Stimulated activated CD8-positive, alpha-beta memory T cell treated with anti-CD3 and anti-CD28 coated beads, Interleukin-7, amount 100 ng/mL, for 1 hour (primary cell): ENCODE results near the gene SLAMF7.
"Not testable (repeated sequence)": the region's sequence is repeated elsewhere in the genome, so short reads cannot be mapped to it uniquely, and the experiment has no call there.

Experiments used
- DNase-seq, 2 donors: peaks; one replicate each; pipeline ENCODE4 v3.0.0-alpha.2; 2020; ENCODE audit warnings: low read depth in 2 of 2

SLAMF7 gene, protein sequence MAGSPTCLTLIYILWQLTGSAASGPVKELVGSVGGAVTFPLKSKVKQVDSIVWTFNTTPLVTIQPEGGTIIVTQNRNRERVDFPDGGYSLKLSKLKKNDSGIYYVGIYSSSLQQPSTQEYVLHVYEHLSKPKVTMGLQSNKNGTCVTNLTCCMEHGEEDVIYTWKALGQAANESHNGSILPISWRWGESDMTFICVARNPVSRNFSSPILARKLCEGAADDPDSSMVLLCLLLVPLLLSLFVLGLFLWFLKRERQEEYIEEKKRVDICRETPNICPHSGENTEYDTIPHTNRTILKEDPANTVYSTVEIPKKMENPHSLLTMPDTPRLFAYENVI

DNA sequence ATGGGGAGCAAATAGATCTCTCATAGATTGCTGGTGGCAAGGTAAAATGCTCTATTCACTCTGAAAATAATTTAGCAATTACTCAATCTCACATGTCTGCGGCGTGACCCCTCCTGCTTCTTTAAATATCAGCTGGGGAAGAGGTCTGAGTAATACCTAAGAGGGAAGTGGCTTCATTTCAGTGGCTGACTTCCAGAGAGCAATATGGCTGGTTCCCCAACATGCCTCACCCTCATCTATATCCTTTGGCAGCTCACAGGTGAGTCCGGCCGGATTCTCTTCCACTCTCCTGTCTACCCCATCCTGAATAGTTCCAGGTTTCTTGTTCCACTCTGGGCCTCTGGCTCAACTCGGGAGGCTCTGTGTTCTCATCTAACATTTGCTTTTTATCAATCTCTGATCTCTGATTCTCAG, at the start of gene SLAMF7:
TSS of gene SLAMF7 (plus strand) at position 150 of the 414 bp plus-strand sequence. CDS start at position 205, 55 bp downstream.
- DNase-seq, result peak; percentile 18 to 34

DNA sequence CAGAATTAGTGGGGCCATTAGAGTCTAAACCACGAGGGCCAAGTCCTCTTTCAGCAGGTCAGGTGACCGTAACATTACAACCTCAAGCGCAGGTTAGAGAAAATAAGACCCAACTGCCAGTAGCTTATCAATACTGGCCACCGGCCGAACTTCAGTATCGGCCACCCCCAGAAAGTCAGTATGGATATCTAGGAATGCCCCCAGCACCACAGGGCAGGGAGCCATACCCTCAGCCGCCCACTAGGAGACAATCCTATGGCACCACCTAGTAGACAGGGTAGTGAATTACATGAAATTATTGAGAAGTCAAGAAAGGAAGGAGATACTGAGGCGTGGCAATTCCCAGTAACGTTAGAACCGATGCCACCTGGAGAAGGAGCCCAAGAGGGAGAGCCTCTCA, 46.7 kb upstream of the SLAMF7 start:
- not testable (repeated sequence) for DNase-seq

DNA sequence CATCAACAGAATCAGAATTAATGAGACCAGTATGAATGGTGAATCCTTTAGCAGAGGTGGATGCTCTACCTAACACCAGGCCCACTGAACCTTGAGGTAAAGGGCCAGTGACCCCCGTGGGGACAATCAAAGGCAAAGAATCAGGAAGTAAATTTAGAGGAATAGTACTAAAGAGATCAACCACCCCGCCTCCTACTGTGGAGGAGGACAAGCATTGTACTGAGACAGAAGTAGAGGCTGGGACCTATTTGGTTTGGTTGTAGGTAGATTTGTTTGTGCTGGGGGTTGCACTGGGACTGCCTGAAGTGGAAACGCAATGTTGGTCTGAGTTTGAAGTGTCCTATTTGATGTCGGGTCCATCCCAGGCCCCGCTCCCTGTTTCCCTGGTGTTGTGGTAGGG, 36.9 kb upstream of the SLAMF7 start:
- DNase-seq, result no peak

DNA sequence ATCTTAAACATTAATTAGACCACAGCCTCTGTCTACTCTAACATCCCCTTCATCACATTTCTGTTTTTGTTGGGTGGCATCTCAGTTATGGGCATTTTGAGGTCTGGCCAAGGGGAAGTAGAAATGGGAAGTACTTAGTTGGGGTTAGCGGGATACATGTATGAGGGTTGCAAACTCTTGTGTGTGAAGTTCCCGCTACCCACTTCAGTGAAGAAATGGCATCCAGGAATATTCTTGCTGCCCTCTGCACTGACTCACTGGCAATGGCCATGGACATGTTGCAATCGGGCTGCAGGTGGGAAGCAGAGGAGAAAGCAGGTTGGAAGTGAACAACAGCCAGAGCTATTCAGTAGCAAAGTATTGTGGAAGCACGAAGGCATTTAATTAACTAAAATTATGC, 34.8 kb upstream of the SLAMF7 start:
- no peak for DNase-seq

- not testable (repeated sequence) for DNase-seq
These were observed 33.8 kb upstream of the SLAMF7 start for GRCh38 chr1:160705212-160705621.

- no peak for DNase-seq
These were observed 33.3 kb upstream of the SLAMF7 start for GRCh38 chr1:160705742-160706141.

DNA sequence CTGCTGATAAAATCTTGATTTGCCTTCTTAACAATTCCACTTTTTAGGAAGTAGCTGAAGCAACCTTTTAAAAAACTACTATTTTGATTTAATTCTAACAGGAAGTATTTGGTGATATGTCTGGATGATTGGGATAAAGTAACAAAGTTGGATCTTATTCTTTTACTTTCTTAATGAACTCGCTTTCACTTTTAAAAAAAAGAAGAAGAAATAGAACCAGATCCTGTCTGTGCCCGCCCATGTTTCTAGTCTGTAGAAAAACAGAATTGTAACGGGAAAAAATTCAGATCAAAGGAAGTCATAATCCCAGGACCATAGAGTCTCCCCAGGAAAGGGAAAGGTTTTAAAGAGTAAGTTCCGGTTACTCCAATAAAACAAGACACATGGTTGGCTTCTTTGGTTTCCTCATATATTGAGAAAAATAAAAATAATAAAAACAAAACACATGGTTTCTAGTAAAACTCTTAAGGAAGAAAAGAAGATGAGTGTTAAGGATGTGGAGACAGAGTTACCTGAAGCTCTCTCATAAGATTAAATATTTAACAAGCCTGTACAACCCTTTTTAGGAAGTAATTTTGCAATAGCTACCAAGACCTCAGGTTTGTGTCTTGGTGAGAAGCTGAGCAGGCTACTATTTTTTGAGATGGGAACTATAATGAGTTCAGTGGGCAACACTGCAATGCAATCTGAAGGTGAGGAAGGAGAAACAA, 32.4 kb upstream of the SLAMF7 start:
- DNase-seq, result no peak

DNA sequence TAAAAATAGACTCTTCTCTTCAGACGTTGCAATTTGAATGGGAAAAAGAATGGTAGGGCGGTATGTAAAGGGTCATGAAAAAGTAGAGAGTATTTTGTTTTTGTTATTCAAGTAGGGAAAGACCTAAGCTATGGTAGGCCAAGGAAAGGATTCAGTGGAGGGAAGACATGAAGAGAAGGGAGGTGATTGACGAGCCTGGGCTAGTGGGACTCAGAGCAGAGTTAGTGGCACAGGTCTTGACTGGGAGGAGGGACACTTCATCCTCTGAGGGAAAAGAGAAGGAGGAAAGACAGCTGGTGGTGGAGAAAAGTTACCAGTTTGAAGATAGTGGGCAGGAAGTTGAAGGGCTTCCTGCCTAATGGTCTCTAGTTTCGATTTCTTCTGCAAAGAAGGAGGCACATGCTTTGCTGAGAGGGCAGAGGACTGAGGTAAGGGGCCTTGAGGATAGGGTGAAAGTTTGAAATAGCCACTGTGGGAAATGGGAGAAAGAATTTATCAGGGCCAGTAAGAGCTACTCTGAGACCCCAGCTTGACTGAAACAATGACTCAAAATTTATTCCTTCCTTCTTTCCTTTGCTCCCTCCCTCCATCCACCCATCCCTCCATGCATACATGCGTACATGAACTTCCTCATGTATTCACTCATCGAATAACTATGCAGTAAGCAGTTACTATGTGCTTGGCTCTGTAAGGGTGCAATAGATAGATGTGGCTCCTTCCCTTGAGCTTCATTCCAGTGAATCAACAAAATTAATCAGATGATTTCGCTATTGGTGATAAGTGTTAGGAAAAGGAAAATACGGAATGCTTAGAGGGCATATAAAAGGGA, 31.6 kb upstream of the SLAMF7 start:
- no peak for DNase-seq

DNA sequence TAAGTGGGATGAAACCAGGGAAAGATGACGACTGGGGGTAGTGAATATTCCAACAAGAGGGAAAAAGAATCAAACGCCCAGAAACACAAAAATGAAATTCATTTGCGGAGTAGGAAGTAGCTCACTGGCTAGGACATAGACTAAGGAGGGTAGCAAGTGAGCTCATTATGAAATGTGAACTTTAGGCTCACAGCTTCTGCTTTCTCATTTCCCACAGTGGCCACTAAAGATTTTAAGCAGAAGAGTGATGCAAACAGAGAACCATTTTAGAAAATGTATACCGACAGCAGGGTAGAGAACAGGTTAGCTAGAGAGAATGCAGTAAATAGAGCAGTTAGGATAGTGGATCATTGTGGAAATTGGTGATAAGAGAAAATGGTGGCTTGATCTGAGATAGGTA, 30.9 kb upstream of the SLAMF7 start:
- DNase-seq, result no peak

GRCh38 chr1:160708801-160709200, 30.2 kb upstream of the SLAMF7 start:
- no peak for DNase-seq

DNA sequence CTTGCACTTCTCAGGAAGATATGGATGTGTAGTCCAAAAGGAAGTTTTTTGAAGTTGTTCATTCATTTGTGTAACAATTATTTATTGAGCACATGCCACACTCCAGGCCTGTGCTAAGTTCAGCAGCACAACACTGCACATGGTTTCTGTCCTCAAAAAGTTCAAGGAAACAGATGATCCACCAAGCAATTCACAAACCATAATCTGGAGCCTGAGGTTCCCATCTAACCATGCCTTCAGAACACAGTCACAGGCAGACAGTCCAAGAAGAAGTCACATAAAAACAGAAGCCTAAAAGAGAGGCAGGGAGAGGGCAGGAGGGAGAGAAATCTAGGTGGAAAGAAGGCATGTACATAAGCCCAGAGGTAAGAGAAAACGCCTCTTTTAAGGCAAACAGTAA, 29.3 kb upstream of the SLAMF7 start:
- no peak for DNase-seq

- DNase-seq, result no peak
These were observed 28.4 kb upstream of the SLAMF7 start for GRCh38 chr1:160710517-160711252.

- DNase-seq, result no peak
These were observed 27.8 kb upstream of the SLAMF7 start for GRCh38 chr1:160711276-160711601.

GRCh38 chr1:160711602-160712311, 27.3 kb upstream of the SLAMF7 start, which contains the start of gene CD48:
TSS of gene CD48 (minus strand) at chr1:160711822. CDS start at chr1:160711763, 59 bp downstream.
- peak in 1 of 2 donors; percentile 15 for DNase-seq

DNA sequence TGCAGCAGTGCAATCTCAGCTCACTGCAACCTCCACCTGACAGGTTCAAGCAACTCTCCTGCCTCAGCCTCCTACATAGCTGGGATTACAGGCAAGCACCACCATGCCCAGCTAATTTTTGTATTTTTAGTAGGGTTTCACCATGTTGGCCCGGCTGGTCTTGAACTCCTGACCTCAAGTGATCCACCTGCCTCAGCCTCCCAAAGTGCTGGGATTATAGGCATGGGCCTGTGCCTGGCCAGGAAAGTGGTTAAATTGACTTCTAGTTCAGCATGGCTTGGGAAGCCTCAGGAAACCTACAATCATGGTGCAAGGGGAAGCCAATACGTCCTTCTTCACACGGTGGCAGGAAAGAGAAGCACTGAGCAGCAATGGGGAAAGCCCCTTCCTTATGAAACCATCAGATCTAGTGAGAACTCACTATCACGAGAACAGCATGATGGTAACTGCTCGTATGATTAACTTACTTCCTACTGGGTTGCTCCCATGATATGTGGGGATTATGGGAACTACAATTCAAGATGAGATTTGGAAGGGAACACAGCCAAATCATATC, 26.4 kb upstream of the SLAMF7 start:
- not testable (repeated sequence) for DNase-seq

DNA sequence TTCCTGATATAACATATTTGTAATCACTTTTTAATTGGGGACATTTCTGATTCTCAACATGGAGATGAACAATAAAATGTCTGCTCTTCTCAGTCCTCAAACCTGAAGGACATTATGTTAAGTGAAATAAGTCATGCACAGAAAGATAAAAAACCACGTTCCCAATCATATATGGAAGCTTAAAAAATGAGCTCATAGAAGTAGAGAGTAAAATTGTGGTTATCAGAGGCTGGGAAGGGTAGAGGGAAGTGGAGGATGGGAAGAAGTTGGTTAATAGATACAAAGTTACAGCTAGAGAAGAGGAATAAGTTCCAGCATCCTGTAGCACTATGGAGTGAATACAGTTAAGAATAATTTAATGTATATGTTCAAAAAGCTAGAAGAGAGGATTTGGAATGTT, 25.9 kb upstream of the SLAMF7 start:
- DNase-seq, result no peak

- DNase-seq, result not testable (repeated sequence)
These were observed 24.9 kb upstream of the SLAMF7 start for GRCh38 chr1:160714034-160714648.

DNA sequence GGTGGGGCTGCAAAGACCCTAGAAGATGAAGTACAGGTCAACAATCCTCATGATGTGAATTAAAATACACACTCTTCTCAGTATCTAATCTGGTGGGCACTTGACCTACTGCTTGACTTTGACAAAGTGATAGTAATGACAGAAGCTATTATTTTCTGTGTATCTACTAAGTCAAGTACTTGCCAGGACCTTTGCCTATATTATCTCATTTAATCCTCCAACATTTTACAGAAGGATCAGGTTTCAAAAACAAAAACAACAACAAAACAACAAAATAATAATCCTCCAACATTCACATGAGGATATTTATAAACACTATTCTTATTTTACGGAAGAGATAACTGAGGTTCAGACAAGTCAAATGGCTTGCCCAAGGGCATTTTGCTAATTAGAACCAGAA, 23.0 kb upstream of the SLAMF7 start:
- DNase-seq, result no peak

GRCh38 chr1:160717306-160717705, 21.7 kb upstream of the SLAMF7 start:
- DNase-seq, result no peak

GRCh38 chr1:160718210-160718609, 20.8 kb upstream of the SLAMF7 start:
- no peak for DNase-seq
